Omental fat pad (tissue), 4 donors: ENCODE measurements around the gene LCAT. TPM values are rescaled to one million over a fixed set of nuclear protein-coding genes. Genes with fewer than 3 reads are reported as not detected.
A peak's percentile ranks its signal among the peaks of the same experiment; 100 is the strongest.
"Not testable (repeated sequence)": the region's sequence is repeated elsewhere in the genome, so short reads cannot be mapped to it uniquely, and the experiment has no call there.

ENCODE experiments used
- ATAC-seq: fragments of 150-250 bp; one replicate; pipeline ENCODE4 v1.9.1; 2016; ENCODE audit warnings: mild to moderate bottlenecking, moderate library complexity; ENCODE audit not compliant: low FRiP score
- DNase-seq: peaks from one replicate; pipeline ENCODE4 v3.0.0-alpha.2; 2019; ENCODE audit warnings: low spot score
- CTCF ChIP-seq, 3 donors: fragments of 450-650 bp; IDR thresholded peaks; one replicate each; pipeline ENCODE4 v1.5.1; 2016 to 2017; ENCODE audit warnings: antibody characterized with exemption in 3 of 3, mild to moderate bottlenecking in 3 of 3, moderate library complexity in 2 of 3
- total RNA-seq, 4 donors: library from RNA; depleted of rRNA; stranded (reverse); fragments of >200 nt; gene quantifications; one replicate each; pipeline ENCODE4 v1.1.0, GENCODE V29; 2016

Gene LCAT
- total RNA-seq, 4 donors from 2014 or later, result 7.7 to 52.2 (median 13.0) TPM

- TF ChIP-seq CTCF (IDR thresholded peaks at IDR 0.05), result no peak
- DNase-seq (no peak), ATAC-seq (no peak)
Measured at GRCh38 chr16:67915831-67916723, 27.8 kb downstream of the LCAT start.

GRCh38 chr16:67915496-67915769 lies 28.5 kb downstream of the LCAT start:
- not testable (repeated sequence) for DNase-seq, ATAC-seq

GRCh38 chr16:67914758-67915495 lies 29.0 kb downstream of the LCAT start:
- TF ChIP-seq CTCF (IDR thresholded peaks at IDR 0.05), result no peak

GRCh38 chr16:67910158-67910557 lies 33.8 kb downstream of the LCAT start:
- ATAC-seq, result no peak
- no peak for DNase-seq
- TF ChIP-seq CTCF (IDR thresholded peaks at IDR 0.05), result no peak

More at GRCh38 chr16:67914758-67915495, 29.0 kb downstream of the LCAT start:
- no peak for DNase-seq
- ATAC-seq, result no peak

GRCh38 chr16:67909056-67909742 lies 34.7 kb downstream of the LCAT start:
- ATAC-seq (peak; percentile 41), DNase-seq (no peak)
- TF ChIP-seq CTCF (IDR thresholded peaks at IDR 0.05), result no peak

GRCh38 chr16:67907397-67908180 lies 36.3 kb downstream of the LCAT start:
- no peak for TF ChIP-seq CTCF (IDR thresholded peaks at IDR 0.05)
- ATAC-seq, result no peak
- no peak for DNase-seq

- TF ChIP-seq CTCF (IDR thresholded peaks at IDR 0.05), result no peak
- ATAC-seq (no peak), DNase-seq (no peak)
Measured at GRCh38 chr16:67902831-67903230, 41.1 kb downstream of the LCAT start.
